Measurements from ENCODE around the gene CSRNP3.

- TF ChIP-seq POLR2A (IDR thresholded peaks at IDR 0.05) (no peak), CTCF (IDR thresholded peaks at IDR 0.05) (no peak)
Measured at GRCh38 chr2:165544897-165545296, 75.4 kb downstream of the CSRNP3 start.

Data from heart left ventricle (tissue), 13 donors.